Neural cell (in vitro differentiated cells): ENCODE results near the gene SDK2. TPM values are rescaled to one million over a fixed set of nuclear protein-coding genes. Genes with fewer than 3 reads are reported as not detected.

Experiments
- H2AFZ ChIP-seq: fragments of 200-600, 300-800 bp; sonication (generic), shearing (Covaris generic); 2 replicates; pipeline ENCODE4 v1.6.0; 2014; ENCODE audit warnings: low read depth, mild to moderate bottlenecking, antibody characterized with exemption, low read length, moderate library complexity
- H3F3A ChIP-seq: fragments of 200-600 bp; shearing (Covaris generic); 2 replicates; pipeline ENCODE4 v1.6.1; 2016; ENCODE audit warnings: mild to moderate bottlenecking, moderate library complexity, mixed read lengths, antibody characterized with exemption, low read length; ENCODE audit not compliant: insufficient read depth, poor library complexity, severe bottlenecking
- H3K27ac ChIP-seq: fragments of 200-600, 300-800 bp; sonication (generic), shearing (Covaris generic); 2 replicates; pipeline ENCODE4 v1.5.1; 2014; ENCODE audit warnings: mild to moderate bottlenecking, low read length, moderate library complexity
- H3K27me3 ChIP-seq: fragments of 300-800, 200-600 bp; sonication (generic), shearing (Covaris generic); 2 replicates; pipeline ENCODE4 v1.6.0; 2014; ENCODE audit warnings: mild to moderate bottlenecking, low read depth, low read length, moderate library complexity; ENCODE audit not compliant: insufficient read depth
- H3K36me3 ChIP-seq: fragments of 300-800, 200-600 bp; sonication (generic), shearing (Covaris generic); 2 replicates; pipeline ENCODE4 v1.5.1; 2014; ENCODE audit warnings: mild to moderate bottlenecking, antibody characterized with exemption, low read length, moderate library complexity; ENCODE audit not compliant: insufficient read depth
- H3K4me2 ChIP-seq: fragments of 300-800, 200-600 bp; sonication (generic), shearing (Covaris generic); 2 replicates; pipeline ENCODE4 v1.6.0; 2014; ENCODE audit warnings: mild to moderate bottlenecking, low read length
- H3K4me3 ChIP-seq: fragments of 300-800, 200-600 bp; sonication (generic), shearing (Covaris generic); 2 replicates; pipeline ENCODE4 v1.5.1; 2014; ENCODE audit warnings: mild to moderate bottlenecking, low read length, moderate library complexity
- H3K79me2 ChIP-seq: fragments of 200-600 bp; shearing (Covaris generic); replicated peaks from 2 replicates; pipeline ENCODE4 v1.6.0; 2014; ENCODE audit warnings: mild to moderate bottlenecking, low read length, moderate library complexity; ENCODE audit not compliant: insufficient read depth
- H3K9ac ChIP-seq: fragments of 300-800, 200-600 bp; sonication (generic), shearing (Covaris generic); 2 replicates; pipeline ENCODE4 v1.6.1; 2016; ENCODE audit warnings: mild to moderate bottlenecking, low read length, mixed read lengths
- H3K9me2 ChIP-seq: fragments of 200-600 bp; shearing (Covaris generic); 2 replicates; pipeline ENCODE4 v1.6.1; 2016; ENCODE audit warnings: mild to moderate bottlenecking, low read length, mixed read lengths; ENCODE audit not compliant: insufficient read depth
- H3K9me3 ChIP-seq: fragments of 200-600, 300-800 bp; sonication (generic), shearing (Covaris generic); 2 replicates; pipeline ENCODE4 v1.6.1; 2016; ENCODE audit warnings: mild to moderate bottlenecking, mixed run types, low read length, moderate library complexity, mixed read lengths
- H4K20me1 ChIP-seq: fragments of 200-600 bp; shearing (Covaris generic); 2 replicates; pipeline ENCODE4 v1.6.1; 2016; ENCODE audit warnings: mild to moderate bottlenecking, mixed run types; ENCODE audit not compliant: insufficient read depth
- CTCF ChIP-seq: fragments of 450-650 bp; IDR thresholded peaks from 2 replicates; pipeline ENCODE4 v1.5.1; 2014; ENCODE audit warnings: antibody characterized with exemption, mild to moderate bottlenecking, moderate library complexity; ENCODE audit not compliant: poor library complexity, severe bottlenecking
- EP300 ChIP-seq: fragments of 450-650 bp; conservative IDR thresholded peaks from 2 replicates; pipeline ENCODE4 v1.6.1; 2014; ENCODE audit warnings: antibody characterized with exemption, mild to moderate bottlenecking, moderate library complexity; ENCODE audit not compliant: poor library complexity, severe bottlenecking
- EZH2 ChIP-seq: fragments of 200-600, 300-800 bp; shearing (Covaris generic), sonication (generic); IDR thresholded peaks from 2 replicates; pipeline ENCODE4 v1.6.1; 2014; ENCODE audit warnings: antibody characterized with exemption, low read length, borderline replicate concordance, mild to moderate bottlenecking; ENCODE audit not compliant: insufficient read depth, poor library complexity, severe bottlenecking
- MXI1 ChIP-seq: fragments of 450-650 bp; conservative IDR thresholded peaks from 2 replicates; pipeline ENCODE4 v1.6.1; 2014; ENCODE audit warnings: antibody characterized with exemption, mild to moderate bottlenecking; ENCODE audit not compliant: poor library complexity, severe bottlenecking
- POLR2AphosphoS5 ChIP-seq: IDR thresholded peaks from 2 replicates; pipeline ENCODE4 v1.6.1; 2012
- RAD21 ChIP-seq: fragments of 450-650 bp; conservative IDR thresholded peaks from 2 replicates; pipeline ENCODE4 v1.6.1; 2014; ENCODE audit warnings: antibody characterized with exemption, mild to moderate bottlenecking, moderate library complexity
- REST ChIP-seq: IDR thresholded peaks from 2 replicates; pipeline ENCODE4 v1.6.1; 2012; ENCODE audit warnings: borderline replicate concordance
- SMC3 ChIP-seq: fragments of 450-650 bp; conservative IDR thresholded peaks from 2 replicates; pipeline ENCODE4 v1.6.1; 2014; ENCODE audit warnings: antibody characterized with exemption, mild to moderate bottlenecking, moderate library complexity; ENCODE audit not compliant: poor library complexity
- TAF1 ChIP-seq: IDR thresholded peaks from 2 replicates; pipeline ENCODE4 v1.6.1; 2012; ENCODE audit warnings: low read depth
- polyA plus RNA-seq: library from polyadenylated mRNA; depleted of rRNA; stranded (reverse); fragments of >200 nt; gene quantifications from 2 replicates; pipeline ENCODE4 v1.2.3, GENCODE V29; 2014

SDK2 gene
- polyA plus RNA-seq, 1 donor from 2014 or later = 0.73 TPM

GRCh38 chr17:73639932-73640331 is 4.3 kb downstream of the SDK2 start:
- no peaks in the 10 kb centered on the region for H3K36me3 ChIP-seq
- peaks cover 5% of the 10 kb centered on the region for H3F3A ChIP-seq
- no peak overlapping the region for H3K27ac ChIP-seq
- H2AFZ ChIP-seq = no peak overlapping the region
- no peaks in the 10 kb centered on the region for H3K9me3 ChIP-seq
- no peaks in the 10 kb centered on the region for H3K9me2 ChIP-seq
- H3K27me3 ChIP-seq = no peaks in the 10 kb centered on the region
- TF ChIP-seq REST = no peak
- no peak for TF ChIP-seq EZH2
- TF ChIP-seq MXI1 = no peak
- no peak for TF ChIP-seq POLR2AphosphoS5
- TF ChIP-seq TAF1 = no peak
- TF ChIP-seq SMC3 = no peak
- no peak for TF ChIP-seq CTCF
- no peak for TF ChIP-seq RAD21
- no peak for TF ChIP-seq EP300
- no peak overlapping the region for H3K4me3 ChIP-seq
- no peaks in the 10 kb centered on the region for H4K20me1 ChIP-seq
- H3K9ac ChIP-seq = no peak overlapping the region
- no peak overlapping the region for H3K4me2 ChIP-seq
- peaks cover 66% of the 10 kb centered on the region for H3K79me2 ChIP-seq

GRCh38 chr17:73639322-73639721 is 4.9 kb downstream of the SDK2 start:
- H3K4me3 ChIP-seq = no peak overlapping the region
- no peak overlapping the region for H3K27ac ChIP-seq
- peaks cover 5% of the 10 kb centered on the region for H3F3A ChIP-seq
- no peak for TF ChIP-seq CTCF
- TF ChIP-seq EZH2 = no peak
- no peak for TF ChIP-seq REST
- no peak for TF ChIP-seq POLR2AphosphoS5
- TF ChIP-seq SMC3 = no peak
- TF ChIP-seq RAD21 = no peak
- no peak for TF ChIP-seq MXI1
- TF ChIP-seq TAF1 = no peak
- no peak for TF ChIP-seq EP300
- no peak overlapping the region for H3K4me2 ChIP-seq
- no peaks in the 10 kb centered on the region for H3K36me3 ChIP-seq
- H3K9me3 ChIP-seq = no peaks in the 10 kb centered on the region
- no peaks in the 10 kb centered on the region for H3K9me2 ChIP-seq
- H4K20me1 ChIP-seq = no peaks in the 10 kb centered on the region
- no peak overlapping the region for H2AFZ ChIP-seq
- no peaks in the 10 kb centered on the region for H3K27me3 ChIP-seq
- H3K9ac ChIP-seq = no peak overlapping the region
- H3K79me2 ChIP-seq = peaks cover 72% of the 10 kb centered on the region
